HepG2 (cell line): ENCODE measurements around the gene ATXN7L3. TPM values are rescaled to one million over a fixed set of nuclear protein-coding genes. Genes with fewer than 3 reads are reported as not detected.
A peak's percentile ranks its signal among the peaks of the same experiment; 100 is the strongest.

Source experiments
- BCL6 ChIP-seq: IDR thresholded peaks from 2 replicates; pipeline ENCODE4 v1.6.1; 2016; ENCODE audit warnings: missing genetic modification reagents, missing compliant biosample characterization
- FOXA3 ChIP-seq: IDR thresholded peaks from 2 replicates; pipeline ENCODE4 v1.6.1; 2016; ENCODE audit warnings: missing genetic modification reagents, missing compliant biosample characterization
- MNT ChIP-seq: fragments of 450-650 bp; IDR thresholded peaks from 2 replicates; pipeline ENCODE4 v1.6.1; 2016
- NR2F2 ChIP-seq: IDR thresholded peaks from 2 replicates; pipeline ENCODE4 v1.6.1; 2012; ENCODE audit warnings: low read depth, inconsistent platforms, borderline replicate concordance
- SIX4 ChIP-seq: sonication (generic); formaldehyde crosslinking; IDR thresholded peaks from 2 replicates; pipeline ENCODE4 v1.4.0; 2020; ENCODE audit warnings: missing genetic modification reagents
- SNAPC4 ChIP-seq: sonication (generic); formaldehyde crosslinking; IDR thresholded peaks from 2 replicates; pipeline ENCODE4 v1.4.0; 2020; ENCODE audit warnings: mild to moderate bottlenecking, missing genetic modification reagents
- THYN1 ChIP-seq: sonication (generic); formaldehyde crosslinking; IDR thresholded peaks from 2 replicates; pipeline ENCODE4 v1.8.1; 2023; ENCODE audit warnings: low read depth, mild to moderate bottlenecking, moderate library complexity, missing genetic modification reagents, borderline replicate concordance
- ZFP41 ChIP-seq: sonication (generic); formaldehyde crosslinking; IDR thresholded peaks from 2 replicates; pipeline ENCODE4 v1.4.0; 2020; ENCODE audit warnings: mild to moderate bottlenecking, missing genetic modification reagents, borderline replicate concordance
- ZFP82 ChIP-seq: sonication (generic); formaldehyde crosslinking; IDR thresholded peaks from 2 replicates; pipeline ENCODE4 v1.5.1; 2020; ENCODE audit warnings: mild to moderate bottlenecking, missing genetic modification reagents, borderline replicate concordance
- ZNF431 ChIP-seq: sonication (generic); formaldehyde crosslinking; IDR thresholded peaks from 2 replicates; pipeline ENCODE4 v1.9.0; 2022; ENCODE audit warnings: missing genetic modification reagents, low read depth, mild to moderate bottlenecking, borderline replicate concordance
- ZNF7 ChIP-seq: IDR thresholded peaks from 2 replicates; pipeline ENCODE4 v1.6.1; 2016; ENCODE audit warnings: missing biosample characterization, missing genetic modification reagents
- ZNF761 ChIP-seq: sonication (generic); formaldehyde crosslinking; conservative IDR thresholded peaks from 2 replicates; pipeline ENCODE4 v1.4.0; 2020; ENCODE audit warnings: mild to moderate bottlenecking, missing genetic modification reagents
- ZNF780A ChIP-seq: sonication (generic); formaldehyde crosslinking; IDR thresholded peaks from 2 replicates; pipeline ENCODE4 v1.8.0; 2022; ENCODE audit warnings: mild to moderate bottlenecking, missing genetic modification reagents, moderate library complexity
- ZNF839 ChIP-seq: sonication (generic); formaldehyde crosslinking; IDR thresholded peaks from 2 replicates; pipeline ENCODE4 v1.4.0; 2020; ENCODE audit warnings: missing genetic modification reagents, mild to moderate bottlenecking, borderline replicate concordance
- ZNF879 ChIP-seq: sonication (generic); formaldehyde crosslinking; IDR thresholded peaks from 2 replicates; pipeline ENCODE4 v1.8.1; 2023; ENCODE audit warnings: missing genetic modification reagents
- ZSCAN30 ChIP-seq: sonication (generic); formaldehyde crosslinking; IDR thresholded peaks from 2 replicates; pipeline ENCODE4 v1.5.0; 2020; ENCODE audit warnings: mild to moderate bottlenecking, missing genetic modification reagents
- polyA plus RNA-seq, 8 experiments: library from polyadenylated mRNA; depleted of rRNA in 3 of 8; stranded (reverse) in 7 of 8; unstranded in 1 of 8; fragments of >200 nt; fragmentation: Illumina TruSeq in 4 of 8; extraction: Trizol in 4 of 8; gene quantifications; 2 replicates each; pipeline versions ENCODE4 v1.2.1 to v1.2.3, GENCODE V29; 2011 to 2016; ENCODE audit warnings: low read depth in 4 of 8, missing spikeins in 1 of 8, mixed read lengths in 1 of 8; ENCODE audit not compliant: insufficient read depth in 1 of 8
- total RNA-seq, 5 experiments: library from RNA; depleted of rRNA; stranded (reverse); fragments of >200 nt; fragmentation: Illumina TruSeq; extraction: Trizol; gene quantifications; 2 replicates each; pipeline ENCODE4 v1.2.3, GENCODE V29; 2016; ENCODE audit warnings: low read depth in 1 of 5
- TF ChIP-seq, protein P1 (sequence below): sonication (generic); formaldehyde crosslinking; IDR thresholded peaks from 2 replicates; pipeline ENCODE4 v1.8.0; 2022; ENCODE audit warnings: missing genetic modification reagents, mild to moderate bottlenecking, inconsistent platforms, borderline replicate concordance
- TF ChIP-seq, protein P2 (sequence below): fragments of 450-650 bp; IDR thresholded peaks from 2 replicates; pipeline ENCODE4 v1.6.1; 2017
- TF ChIP-seq, protein P3 (sequence below), 2 experiments: fragments of 450-650 bp in 1 of 2; sonication (generic) in 1 of 2; formaldehyde crosslinking; IDR thresholded peaks; 2 replicates each; pipeline versions ENCODE4 v1.5.0 to v1.8.0; 2020 to 2022; ENCODE audit warnings: mild to moderate bottlenecking in 1 of 2, missing genetic modification reagents in 1 of 2

ATXN7L3 gene
- total and polyA plus RNA-seq, 2 of the 13 experiments (the other 11 are each of a cell fraction or from before 2014, with no cell fraction given), result 44.5 to 59.1 TPM

GRCh38 chr17:44186307-44187130, 13.2 kb downstream of the ATXN7L3 start, which contains the start of gene TMUB2 (continued):
- TF ChIP-seq ZNF761 (CRISPR knock-in tag) (peak; percentile 69; the same call in 1 of the 2 replicates), ZFP82 (CRISPR knock-in tag) (0 out of 2 replicates have a peak, but pooled peaks have one; percentile 75), SNAPC4 (CRISPR knock-in tag) (no peak), FOXA3 (CRISPR knock-in tag) (peak; percentile 59; the same call in 1 of the 2 replicates), THYN1 (no peak), NR2F2 (no peak), SIX4 (CRISPR knock-in tag) (no peak), ZSCAN30 (no peak), ZNF839 (no peak), BCL6 (CRISPR knock-in tag) (peak; percentile 6; the same call in 1 of the 2 replicates), ZNF780A (no peak), ZNF7 (CRISPR knock-in tag) (no peak), ZFP41 (no peak), MNT (peak; percentile 66), ZNF879 (CRISPR knock-in tag) (no peak), ZNF431 (CRISPR knock-in tag) (no peak)
- TF ChIP-seq, protein P1, sequence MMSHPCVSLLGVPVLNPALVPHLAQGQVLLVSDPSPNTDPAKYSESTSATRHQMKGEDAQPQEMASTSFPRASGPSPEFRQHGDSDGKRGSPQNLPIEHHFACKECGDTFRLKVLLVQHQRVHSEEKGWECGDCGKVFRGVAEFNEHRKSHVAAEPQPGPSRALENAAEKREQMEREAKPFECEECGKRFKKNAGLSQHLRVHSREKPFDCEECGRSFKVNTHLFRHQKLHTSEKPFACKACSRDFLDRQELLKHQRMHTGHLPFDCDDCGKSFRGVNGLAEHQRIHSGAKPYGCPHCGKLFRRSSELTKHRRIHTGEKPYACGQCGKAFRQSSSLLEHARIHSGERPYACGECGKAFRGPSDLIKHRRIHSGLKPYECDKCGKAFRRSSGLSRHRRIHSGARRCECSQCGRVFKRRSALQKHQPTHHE (CRISPR knock-in tag), result 0 out of 2 replicates have a peak, but pooled peaks have one; percentile 30
- TF ChIP-seq, protein P2, sequence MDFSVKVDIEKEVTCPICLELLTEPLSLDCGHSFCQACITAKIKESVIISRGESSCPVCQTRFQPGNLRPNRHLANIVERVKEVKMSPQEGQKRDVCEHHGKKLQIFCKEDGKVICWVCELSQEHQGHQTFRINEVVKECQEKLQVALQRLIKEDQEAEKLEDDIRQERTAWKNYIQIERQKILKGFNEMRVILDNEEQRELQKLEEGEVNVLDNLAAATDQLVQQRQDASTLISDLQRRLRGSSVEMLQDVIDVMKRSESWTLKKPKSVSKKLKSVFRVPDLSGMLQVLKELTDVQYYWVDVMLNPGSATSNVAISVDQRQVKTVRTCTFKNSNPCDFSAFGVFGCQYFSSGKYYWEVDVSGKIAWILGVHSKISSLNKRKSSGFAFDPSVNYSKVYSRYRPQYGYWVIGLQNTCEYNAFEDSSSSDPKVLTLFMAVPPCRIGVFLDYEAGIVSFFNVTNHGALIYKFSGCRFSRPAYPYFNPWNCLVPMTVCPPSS, result no peak
- TF ChIP-seq, protein P3, sequence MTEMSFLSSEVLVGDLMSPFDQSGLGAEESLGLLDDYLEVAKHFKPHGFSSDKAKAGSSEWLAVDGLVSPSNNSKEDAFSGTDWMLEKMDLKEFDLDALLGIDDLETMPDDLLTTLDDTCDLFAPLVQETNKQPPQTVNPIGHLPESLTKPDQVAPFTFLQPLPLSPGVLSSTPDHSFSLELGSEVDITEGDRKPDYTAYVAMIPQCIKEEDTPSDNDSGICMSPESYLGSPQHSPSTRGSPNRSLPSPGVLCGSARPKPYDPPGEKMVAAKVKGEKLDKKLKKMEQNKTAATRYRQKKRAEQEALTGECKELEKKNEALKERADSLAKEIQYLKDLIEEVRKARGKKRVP (CRISPR knock-in tag; IDR thresholded peaks at IDR 0.05), result peak in 1 of 2 experiments; percentile 72; a peak in 2 of 4 replicates
